Kidney tubule cell (primary cell): ENCODE results near the gene RPL39L.
"Not testable (repeated sequence)": the region's sequence is repeated elsewhere in the genome, so short reads cannot be mapped to it uniquely, and the experiment has no call there.

Experiments used
- DNase-seq: peaks from one replicate; pipeline ENCODE4 v3.0.0-alpha.2; 2018; ENCODE audit warnings: low spot score

RPL39L gene

DNA sequence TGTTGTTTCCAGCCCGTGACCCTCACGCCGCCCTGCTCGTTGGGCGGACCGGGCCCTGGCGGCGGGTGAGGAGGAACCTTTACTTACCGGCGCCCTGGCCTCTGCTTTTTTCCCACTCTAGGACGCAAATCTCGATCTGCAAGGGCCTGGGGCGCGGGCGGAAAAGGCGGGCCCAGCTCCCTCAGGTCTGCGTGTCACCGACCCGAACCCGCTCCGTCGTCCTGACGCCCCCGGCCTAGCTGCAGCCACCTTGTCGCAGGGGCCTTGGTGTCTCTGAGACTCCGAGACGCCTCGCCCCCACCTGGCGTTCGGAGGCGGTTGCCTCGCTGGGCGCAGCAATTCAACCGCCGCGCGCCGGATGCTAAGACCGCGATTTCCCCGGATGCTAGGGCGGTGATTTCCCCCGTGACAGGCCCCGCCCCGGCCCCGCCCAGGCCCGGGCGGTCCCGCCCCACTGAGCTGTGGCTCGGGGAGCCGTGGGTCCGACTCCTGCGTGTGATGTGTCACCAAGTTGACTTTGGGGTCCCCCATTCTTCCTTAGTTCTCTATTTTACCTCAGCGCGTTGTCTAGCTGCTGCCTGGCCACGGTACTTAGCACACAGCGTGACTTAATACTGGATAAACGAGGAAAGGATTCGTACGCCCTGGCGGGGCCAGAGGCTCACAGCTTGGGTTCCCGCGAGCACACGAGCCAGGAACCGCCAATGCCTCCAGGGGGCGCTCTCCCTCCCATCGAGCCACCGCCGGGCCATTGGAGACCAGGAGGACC, at the start of gene RPL39L:
RPL39L (minus strand) TSS at position 371 of the 769 bp plus-strand sequence. CDS start 18,196 bp downstream, outside the sequence.
- DNase-seq, result peak; percentile 86

DNA sequence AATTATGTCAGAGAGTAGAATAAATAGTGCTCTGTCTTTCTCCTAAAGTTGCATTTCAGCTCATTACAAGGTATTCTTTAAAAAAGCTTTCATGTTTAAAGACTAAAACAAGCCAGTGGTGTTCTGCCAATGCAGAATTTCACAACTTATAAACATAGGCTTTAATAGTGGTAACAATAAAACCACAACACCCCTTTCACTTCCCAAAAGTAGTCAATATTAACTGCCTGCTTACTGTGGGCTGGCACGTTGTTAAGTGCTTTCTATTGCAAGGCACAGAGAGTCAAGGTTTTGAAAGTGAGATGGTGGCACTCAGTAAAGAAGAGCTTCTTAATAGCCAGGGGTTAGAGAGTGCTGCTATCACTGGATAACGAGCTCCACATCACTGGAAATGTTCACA, 49.6 kb upstream of the RPL39L start:
- DNase-seq, result no peak

DNA sequence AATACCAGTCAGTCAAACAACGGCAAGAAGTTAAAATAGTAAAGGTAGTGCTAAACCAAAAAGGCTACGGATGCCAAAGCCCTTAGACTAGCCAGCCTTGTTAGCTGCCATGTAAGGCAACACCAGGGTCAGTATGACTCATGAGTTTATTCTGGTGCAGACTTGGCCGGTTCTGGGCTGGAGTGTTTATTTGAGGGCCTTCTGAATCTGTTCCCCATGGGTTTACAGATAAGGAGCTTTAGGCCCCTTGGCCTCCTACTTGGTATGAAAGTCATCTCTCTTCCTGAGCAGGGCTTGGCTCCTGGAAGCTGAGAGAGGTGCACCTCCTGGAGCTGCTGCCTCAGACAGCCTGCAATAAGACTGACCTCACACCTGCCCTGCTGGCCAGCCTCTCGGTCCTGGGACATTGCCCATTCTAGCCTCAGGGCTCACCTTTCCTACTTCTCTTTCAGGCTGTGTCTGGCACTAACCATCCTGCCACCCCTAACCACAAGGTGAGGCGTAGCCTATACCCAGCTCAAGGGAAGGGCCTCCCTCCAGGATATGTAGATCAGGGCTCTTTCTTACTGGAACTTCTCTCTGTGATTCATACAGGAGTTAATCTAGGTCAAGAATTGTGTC, 47.6 kb upstream of the RPL39L start:
- DNase-seq, result peak; percentile 73

DNA sequence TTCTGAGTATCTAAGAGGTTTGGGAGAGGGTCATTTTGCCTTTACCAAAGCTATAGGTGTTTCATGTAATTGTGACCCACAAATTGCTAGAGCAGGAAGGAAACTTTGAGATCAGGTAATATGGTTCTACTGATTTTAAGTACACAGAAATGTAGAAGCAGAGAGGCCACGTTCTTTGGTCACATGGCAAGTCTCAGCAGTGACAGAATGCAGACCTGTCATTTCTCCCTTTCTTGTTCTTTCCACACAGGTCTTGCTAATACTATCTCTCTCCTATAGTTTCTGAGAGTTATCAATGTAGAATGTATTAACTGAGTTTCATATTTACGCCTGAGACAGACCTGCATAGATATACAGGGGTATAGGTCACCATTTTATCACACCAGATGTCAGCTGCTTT, 47.1 kb upstream of the RPL39L start:
- DNase-seq, result no peak

DNA sequence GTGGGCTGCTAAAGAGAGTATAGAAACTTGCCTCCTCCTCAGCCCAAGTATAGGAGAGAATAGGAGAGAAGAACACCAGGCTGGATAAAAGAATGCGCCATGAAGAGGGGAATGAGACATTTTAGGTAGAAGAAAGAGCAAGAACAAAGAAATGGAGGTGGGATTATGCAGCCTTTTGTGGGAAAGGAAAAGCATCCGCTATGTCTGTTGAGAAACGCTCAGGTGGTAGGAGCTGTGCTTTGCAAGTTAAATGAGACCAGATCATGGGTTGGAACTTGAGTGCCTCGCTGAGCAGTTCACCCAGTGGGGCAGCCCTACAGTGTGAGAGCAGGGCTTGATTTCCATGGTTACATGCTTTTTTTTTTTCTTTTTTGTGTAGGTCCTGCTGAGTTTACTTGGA, 46.5 kb upstream of the RPL39L start:
- no peak for DNase-seq

DNA sequence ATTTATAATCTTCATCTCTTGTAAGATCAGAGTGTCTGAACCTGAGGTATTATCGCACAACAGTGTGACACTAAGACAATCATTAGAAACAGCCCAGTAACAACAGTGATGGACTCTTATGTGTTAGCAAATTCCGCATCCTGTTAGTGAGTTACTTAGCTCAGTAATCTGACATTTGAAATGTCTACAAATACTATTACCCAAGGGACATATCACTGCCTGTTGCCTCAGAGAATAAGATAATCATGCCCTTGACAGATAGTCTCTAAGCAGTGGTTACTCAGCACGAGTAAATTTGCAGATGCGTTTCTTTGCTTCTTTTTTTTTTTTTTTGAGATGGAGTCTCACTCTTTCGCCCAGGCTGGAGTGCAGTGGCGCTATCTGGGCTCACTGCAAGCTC, 44.6 kb upstream of the RPL39L start:
- no peak for DNase-seq

DNA sequence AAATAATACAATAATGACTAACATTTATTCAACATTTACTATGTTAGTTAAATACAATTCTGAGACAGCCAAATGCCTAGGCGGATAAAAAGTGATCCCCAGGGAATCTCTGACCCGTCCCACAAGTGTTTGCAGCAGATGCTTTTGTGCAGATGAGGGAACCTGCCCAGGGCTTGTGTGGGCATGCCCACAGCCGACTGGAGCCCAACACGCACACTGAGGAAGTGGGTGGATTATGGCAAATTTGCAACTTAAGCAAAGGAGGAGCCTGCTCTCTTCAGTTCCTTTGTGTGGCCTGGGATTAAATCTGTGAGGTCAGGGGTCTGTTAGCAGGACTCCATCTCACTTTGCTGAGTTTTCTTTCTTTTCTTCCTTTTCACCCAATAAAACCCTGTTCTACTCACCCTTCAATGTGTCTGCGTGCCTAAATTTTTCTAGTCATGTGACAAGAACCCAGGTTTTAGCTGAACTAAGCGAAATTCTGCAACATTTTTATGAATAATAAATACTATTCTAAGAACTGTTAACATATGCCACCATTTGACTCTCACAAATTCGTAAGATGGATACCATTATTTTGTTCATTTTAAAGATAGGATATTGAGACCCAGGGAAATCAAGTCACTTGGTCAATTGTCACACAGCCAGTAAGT, 44.0 kb upstream of the RPL39L start:
- DNase-seq, result no peak

DNA sequence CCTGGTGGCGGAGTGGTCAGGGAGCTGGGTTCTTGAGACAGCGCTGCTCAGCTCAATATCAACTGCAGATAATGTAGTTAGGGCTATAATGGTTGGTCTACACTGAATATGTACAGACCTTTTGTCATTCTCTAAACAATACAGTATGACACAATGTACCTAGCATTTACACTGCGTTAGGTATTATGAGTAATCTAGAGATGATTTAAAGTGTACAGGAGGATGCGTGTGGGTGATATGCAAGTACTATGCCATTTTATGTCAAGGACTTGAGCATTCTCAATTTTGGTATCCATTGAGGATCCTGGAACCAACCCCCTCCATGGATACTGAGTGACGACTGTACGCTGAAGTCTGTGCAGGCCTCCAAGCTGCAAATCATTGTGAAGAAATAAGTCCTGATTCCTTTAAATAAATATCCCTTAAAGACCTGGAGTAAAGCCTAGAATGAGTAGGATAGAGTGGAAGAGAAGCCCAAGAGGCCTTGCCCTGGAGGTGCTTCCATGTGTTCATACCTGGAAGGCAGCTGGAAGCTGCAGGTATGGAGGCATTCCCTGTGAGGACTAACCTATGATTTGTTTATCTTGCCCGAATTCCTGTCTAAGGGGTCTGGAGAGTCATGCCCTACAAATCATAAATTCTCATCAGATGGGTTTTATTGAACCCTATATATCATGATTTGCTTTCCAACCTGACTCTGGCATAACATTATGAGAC, 42.3 kb upstream of the RPL39L start:
- no peak for DNase-seq

DNA sequence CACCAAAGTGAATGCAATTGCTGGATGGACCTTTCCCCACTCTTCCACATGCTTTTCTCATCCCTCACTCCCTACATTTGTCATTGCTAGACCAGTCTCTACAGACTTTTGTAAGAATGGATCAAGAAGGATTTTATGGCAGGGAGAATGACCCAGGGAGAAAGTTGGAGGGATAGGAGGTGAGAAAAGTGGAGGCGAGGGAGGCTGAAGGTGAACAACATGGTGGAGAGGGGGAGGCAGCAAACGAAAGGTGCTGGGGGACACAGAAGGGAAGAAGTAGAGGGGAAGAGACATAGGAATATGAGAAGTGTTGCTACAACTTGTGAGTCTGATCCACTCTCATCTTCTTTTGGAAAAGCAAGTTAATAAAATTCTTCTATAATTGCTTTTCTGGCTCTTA, 33.6 kb upstream of the RPL39L start:
- DNase-seq, result no peak

DNA sequence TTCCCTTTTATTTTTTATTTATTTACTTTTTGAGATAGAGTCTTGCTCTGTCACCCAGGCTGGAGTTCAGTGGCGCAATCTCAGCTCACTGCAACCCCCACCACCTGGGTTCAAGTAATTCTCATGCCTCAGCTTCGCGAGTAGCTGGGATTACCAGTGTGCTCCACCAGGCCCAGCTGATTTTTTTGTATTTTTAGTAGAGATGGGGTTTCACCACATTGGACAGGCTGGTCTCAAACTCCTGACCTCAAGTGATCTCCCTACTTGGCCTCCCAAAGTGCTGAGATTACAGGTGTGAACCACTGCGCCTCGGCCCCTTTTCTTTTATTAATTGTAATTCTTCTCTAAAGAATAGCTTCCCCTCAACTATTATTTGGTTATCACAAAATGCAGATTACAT, 31.6 kb upstream of the RPL39L start:
- DNase-seq, result not testable (repeated sequence)

DNA sequence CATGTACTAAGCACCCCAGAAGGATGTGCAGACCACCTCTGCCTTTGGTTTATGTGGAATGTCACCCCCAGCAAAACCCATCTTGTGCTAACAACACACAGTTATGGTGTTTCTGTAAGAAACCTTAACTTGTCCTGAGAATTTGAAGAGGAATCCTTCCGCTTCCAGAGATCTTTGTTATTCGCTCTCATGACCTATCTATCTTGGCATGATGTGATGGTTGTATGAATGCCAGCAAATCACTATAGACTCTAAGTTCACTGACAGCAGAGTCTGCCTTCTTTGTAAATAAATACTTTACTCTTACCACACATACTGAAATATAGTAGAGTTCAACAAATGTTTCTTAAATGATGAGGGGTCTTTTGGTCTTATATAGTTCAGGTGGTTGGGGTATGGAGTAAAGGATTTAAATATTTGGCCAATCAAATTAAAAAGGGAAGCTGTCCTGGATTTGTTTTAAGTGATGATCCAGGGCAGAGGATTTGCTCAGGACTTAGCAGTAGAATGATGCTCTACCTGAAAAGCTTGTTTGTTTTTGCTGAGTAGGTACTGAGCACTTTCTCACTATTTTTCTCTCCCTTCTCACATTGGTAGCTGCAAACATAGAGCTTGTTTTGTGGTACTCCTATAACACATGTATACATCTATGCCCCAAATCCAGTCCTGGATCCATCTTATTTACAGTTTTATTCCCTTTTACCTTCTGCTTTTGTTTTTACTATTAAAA, 30.1 kb upstream of the RPL39L start:
- DNase-seq, result no peak

DNA sequence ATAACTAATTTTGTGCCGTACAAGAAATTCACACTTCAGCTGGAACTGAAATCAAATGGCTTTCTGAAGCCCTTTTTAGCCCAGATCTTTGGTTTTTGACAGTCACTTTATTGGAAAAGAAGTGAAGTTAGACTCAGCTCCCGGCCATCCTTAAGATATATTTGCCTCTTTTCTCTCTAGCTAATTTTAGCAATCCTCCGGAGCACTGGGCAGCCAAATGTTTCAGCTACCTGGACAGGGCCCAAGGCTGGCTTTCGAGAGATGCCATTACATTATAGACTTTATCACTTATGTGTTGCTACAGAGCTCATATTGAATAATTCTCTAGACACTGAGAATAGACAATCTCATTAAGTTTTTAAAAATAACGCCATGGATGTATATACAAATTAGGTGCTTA, 28.5 kb upstream of the RPL39L start:
- no peak for DNase-seq

DNA sequence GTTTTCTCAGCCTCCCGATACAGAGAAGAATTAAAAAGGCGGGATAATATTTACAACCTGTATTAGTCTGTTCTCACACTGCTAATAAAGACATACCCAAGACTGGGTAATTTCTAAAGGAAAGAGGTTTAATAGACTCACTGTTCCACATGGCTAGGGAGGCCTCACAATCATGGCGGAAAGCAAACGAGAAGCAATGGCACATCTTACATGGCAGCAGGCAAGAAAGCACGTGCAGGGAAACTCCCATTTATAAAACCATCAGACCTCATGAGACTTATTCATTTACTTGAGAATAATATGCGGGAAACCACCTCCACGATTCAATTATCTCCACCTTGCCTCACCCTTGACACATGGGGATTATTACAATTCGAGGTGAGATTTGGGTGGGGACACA, 27.5 kb upstream of the RPL39L start:
- no peak for DNase-seq

DNA sequence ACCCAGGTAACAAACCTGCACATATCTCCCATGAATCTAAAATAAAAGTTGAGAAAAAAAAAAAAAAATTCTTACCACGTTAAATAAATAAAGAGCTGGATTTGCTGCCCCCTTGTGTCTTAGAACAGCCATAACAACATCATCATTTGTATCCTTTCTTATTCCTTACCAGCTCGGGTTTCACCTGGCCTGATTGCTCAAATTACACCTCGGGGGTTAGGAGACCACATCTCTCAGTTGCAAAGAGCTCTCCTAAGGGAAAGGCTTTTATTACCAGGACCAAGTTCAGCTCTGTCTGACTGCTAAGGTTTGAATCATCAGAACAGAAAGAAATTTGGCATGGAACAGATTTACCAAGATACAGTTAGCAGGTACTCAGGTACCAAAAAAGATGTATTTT, 25.8 kb upstream of the RPL39L start:
- peak; percentile 66 for DNase-seq

DNA sequence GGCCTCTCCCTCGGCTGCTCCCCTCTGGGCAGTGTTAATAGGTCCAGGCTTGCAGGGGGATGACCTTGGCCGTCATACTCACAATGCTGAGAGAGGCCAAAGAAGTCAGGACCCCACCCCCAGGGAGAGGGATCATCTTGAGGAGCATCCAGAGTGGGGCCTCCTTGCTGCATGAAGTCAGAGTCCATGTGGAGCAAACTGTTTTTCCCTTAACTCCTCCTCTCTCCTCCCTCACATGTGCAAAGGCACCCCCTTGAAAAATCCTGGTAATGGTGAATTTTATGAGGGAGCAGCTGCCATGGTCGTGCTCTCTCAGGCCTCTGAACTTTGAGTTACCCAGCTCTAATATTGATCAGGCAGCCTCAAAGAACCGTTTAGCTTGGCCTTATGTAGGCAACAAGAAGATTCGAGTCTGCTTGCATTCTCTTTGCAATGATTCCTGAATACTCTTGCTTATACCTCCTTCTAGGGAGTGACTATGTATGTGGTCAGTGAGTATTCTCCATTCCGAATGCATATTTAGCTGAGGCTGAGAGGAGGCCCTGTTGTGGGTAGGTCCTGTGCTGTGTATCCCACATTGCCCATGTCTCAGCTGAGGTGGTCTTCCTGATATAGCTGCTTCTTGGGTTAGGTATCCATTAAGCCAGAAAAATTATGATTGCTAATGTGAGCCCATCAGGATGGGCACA, 23.1 kb upstream of the RPL39L start:
- no peak for DNase-seq

DNA sequence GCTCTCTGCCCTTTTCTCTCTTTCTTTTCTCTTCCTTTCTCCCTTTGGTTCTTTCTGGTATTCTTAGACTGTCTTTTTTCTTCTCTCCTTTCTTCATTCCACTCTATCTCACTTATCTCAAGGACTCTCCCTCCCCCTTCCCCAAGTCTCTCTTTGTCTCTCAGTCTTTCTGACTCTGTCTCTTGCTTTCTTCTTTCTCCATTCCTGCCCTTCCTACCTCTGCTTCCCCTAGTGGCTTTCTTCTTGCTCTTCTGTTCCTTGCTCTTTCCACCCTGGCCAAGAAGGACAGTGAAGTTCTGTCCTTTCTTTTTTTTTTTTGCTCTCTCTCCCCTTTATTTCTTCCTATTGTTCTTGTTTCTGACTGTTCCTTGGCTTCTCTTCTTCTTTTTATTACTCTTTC, 22.3 kb upstream of the RPL39L start:
- DNase-seq, result no peak

DNA sequence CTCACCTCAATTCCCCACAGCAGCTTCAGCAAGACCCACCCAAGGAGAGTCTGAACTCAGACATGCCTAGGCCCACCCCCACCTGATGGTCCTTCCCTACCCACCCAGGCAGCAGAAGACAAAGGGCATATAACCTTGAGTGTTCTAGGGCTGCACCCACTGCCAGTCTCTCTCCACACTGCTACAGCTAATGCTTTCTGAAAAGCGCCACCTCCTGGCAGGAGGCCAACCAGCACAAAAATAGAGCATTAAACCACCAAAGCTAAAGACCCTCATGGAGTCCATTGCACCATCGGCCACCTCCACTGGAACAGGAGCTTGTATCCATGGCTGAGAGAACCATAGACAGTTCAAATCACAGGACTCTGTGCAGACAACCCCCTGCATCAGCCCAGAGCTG, 11.3 kb upstream of the RPL39L start:
- peak; percentile 25 for DNase-seq

DNA sequence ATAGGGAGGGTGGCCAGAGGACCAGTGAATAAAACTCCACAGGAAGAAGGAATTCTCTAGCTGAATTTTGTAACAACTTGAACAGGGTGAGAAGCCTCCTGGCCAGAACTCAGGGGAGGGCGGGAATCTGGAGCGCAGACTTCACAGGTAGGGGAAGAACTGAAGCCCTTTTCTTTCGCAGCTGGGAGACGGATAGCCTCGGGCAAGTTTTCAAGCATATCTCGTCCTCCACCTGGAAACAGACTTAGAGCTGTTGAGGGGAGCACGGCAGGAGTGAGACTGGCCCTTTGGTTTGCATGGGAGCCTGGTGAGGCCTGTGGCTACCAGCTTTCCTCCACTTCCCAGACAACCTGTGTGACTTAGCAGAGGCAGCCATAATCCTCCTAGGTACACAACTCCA, 10.9 kb upstream of the RPL39L start:
- DNase-seq, result no peak

DNA sequence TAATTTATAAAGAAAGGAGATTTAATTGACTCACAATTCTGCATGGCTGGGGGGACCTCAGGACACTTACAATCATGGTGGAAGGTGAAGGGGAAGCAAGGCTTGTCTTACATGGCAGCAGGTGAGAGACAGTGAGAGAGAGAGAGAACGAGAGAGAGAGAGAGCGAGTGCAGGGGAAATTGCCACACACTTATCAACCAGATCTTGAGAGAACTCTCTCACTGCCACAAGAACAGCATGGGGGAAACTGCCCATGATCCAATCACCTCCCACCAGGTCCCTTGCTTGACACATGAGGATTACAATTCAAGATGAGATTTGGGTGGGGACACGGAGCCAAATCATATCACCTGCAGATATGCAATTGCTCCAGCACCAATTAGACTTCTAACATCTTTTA, 7.1 kb upstream of the RPL39L start:
- no peak for DNase-seq

DNA sequence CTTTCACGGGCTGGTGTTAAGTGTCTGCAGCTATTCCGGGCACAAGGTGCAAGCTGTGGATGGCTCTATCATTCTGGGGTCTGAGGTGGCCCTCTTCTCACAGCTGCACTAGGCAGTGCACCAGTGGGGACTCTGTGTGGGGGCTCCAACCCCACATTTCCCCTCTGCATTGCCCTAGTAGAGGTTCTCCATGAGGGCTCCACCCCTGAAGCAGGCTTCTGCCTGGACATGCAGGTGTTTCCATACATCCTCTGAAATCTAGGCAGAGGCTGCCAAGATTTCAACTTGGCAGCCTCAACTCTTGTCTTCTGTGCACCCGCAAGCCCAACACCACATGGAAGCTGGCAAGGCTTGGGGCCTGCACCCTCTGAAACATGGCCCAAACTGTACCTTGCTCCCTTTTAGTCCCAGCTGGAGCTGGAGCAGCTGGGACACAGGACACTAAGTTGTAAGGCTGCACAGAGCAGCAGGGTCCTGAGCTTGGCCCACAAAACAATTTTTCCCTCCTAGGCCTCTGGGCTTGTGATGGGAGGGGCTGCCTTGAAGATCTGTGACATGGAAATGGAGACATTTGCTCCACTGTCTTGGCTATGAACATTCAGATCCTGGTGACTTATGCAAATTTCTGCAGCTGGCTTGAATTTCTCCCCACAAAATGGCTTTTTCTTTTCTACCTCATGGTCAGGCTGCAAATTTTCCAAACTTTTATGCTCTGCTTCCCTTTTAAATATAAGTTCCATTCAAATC, 6.0 kb upstream of the RPL39L start:
- DNase-seq, result no peak

DNA sequence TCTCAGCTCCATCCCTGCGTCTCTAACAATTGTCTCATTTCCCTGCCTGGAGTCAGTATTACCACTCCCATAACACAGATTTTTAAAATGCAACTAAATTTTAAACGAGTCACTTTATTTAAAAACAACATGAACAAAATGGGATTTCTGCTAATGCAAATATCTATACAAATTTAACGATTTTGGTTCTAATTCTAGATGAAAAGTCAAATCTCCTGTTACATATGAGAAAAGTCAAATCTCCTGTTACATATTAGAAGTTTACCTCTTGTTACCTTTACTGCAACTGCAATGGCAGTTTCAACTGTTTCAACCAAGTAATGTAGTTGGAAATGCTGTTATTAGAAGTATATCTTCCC, 578 bp upstream of the RPL39L start:
- no peak for DNase-seq
